Liver (tissue), 9 donors: ENCODE measurements around the gene TSHZ3. TPM values are rescaled to one million over a fixed set of nuclear protein-coding genes. Genes with fewer than 3 reads are reported as not detected.

ENCODE experiments used
- DNase-seq: peaks from one replicate; pipeline ENCODE4 v3.0.0-alpha.2; 2017; ENCODE audit warnings: low spot score
- H3K27ac ChIP-seq, 2 donors: one replicate each; pipeline ENCODE4 v1.7.0; 2013; ENCODE audit warnings: inconsistent platforms in 2 of 2, low read length in 2 of 2, control low read depth in 1 of 2, low read depth in 1 of 2, mild to moderate bottlenecking in 1 of 2
- H3K27me3 ChIP-seq, 4 donors: one replicate each; pipeline versions ENCODE4 v1.6.1 to v1.7.0; 2013; ENCODE audit warnings: low read length in 3 of 4, inconsistent platforms in 1 of 4, mild to moderate bottlenecking in 1 of 4, moderate library complexity in 1 of 4; ENCODE audit not compliant: control insufficient read depth in 4 of 4, insufficient read depth in 4 of 4
- H3K36me3 ChIP-seq, 4 donors: one replicate each; pipeline versions ENCODE4 v1.6.1 to v1.7.0; 2013; ENCODE audit warnings: low read length in 3 of 4, mild to moderate bottlenecking in 3 of 4, low read depth in 1 of 4, moderate library complexity in 1 of 4; ENCODE audit not compliant: control insufficient read depth in 4 of 4, insufficient read depth in 3 of 4
- H3K4me1 ChIP-seq, 4 donors: one replicate each; pipeline versions ENCODE4 v1.6.1 to v1.7.0; 2013; ENCODE audit warnings: low read length in 3 of 4, mild to moderate bottlenecking in 3 of 4, moderate library complexity in 1 of 4; ENCODE audit not compliant: control insufficient read depth in 4 of 4, insufficient read depth in 4 of 4
- H3K4me3 ChIP-seq, 3 donors: one replicate each; pipeline versions ENCODE4 v1.6.1 to v1.7.0; 2013; ENCODE audit warnings: low read length in 3 of 3, control low read depth in 1 of 3, low read depth in 1 of 3, mild to moderate bottlenecking in 1 of 3
- H3K9ac ChIP-seq, 2 donors: one replicate each; pipeline ENCODE4 v1.7.0; 2013; ENCODE audit warnings: low read length in 2 of 2, mild to moderate bottlenecking in 2 of 2, moderate library complexity in 2 of 2, control low read depth in 1 of 2, low read depth in 1 of 2
- H3K9me3 ChIP-seq, 4 donors: one replicate each; pipeline versions ENCODE4 v1.6.1 to v1.7.0; 2013; ENCODE audit warnings: low read length in 3 of 4; ENCODE audit not compliant: control insufficient read depth in 4 of 4
- ATF3 ChIP-seq: IDR thresholded peaks from 2 replicates; pipeline ENCODE4 v1.6.1; 2016; ENCODE audit warnings: antibody characterized with exemption
- EGR1 ChIP-seq, 2 donors: IDR thresholded peaks; 2 replicates each; pipeline ENCODE4 v1.6.1; 2016 to 2018; ENCODE audit warnings: antibody characterized with exemption in 2 of 2, low read depth in 2 of 2
- FOXA1 ChIP-seq: IDR thresholded peaks from 2 replicates; pipeline ENCODE4 v1.6.1; 2016; ENCODE audit warnings: antibody characterized with exemption
- FOXA2 ChIP-seq: IDR thresholded peaks from 2 replicates; pipeline ENCODE4 v1.6.1; 2016; ENCODE audit warnings: antibody characterized with exemption
- HNF4A ChIP-seq, 2 donors: conservative IDR thresholded peaks; 2 replicates each; pipeline ENCODE4 v1.6.1; 2016; ENCODE audit warnings: antibody characterized with exemption in 2 of 2, mild to moderate bottlenecking in 2 of 2
- HNF4G ChIP-seq: IDR thresholded peaks from 2 replicates; pipeline ENCODE4 v1.6.1; 2016; ENCODE audit warnings: antibody characterized with exemption
- JUND ChIP-seq, 2 donors: IDR thresholded peaks; 2 replicates each; pipeline ENCODE4 v1.6.1; 2016; ENCODE audit warnings: antibody characterized with exemption in 2 of 2
- NR2F2 ChIP-seq: IDR thresholded peaks from 2 replicates; pipeline ENCODE4 v1.6.1; 2016; ENCODE audit warnings: antibody characterized with exemption
- REST ChIP-seq: IDR thresholded peaks from 2 replicates; pipeline ENCODE4 v1.6.1; 2016; ENCODE audit warnings: antibody characterized with exemption, mild to moderate bottlenecking
- ZBTB33 ChIP-seq: IDR thresholded peaks from 2 replicates; pipeline ENCODE4 v1.6.1; 2016; ENCODE audit warnings: antibody characterized with exemption
- WGBS: extraction: QIAGEN DNeasy Blood & Tissue Kit; methylation state at CpG from one replicate; pipeline ENCODE4 v1.1.7; 2013; 5-methylcytosine and 5-hydroxymethylcytosine counted together
- polyA plus RNA-seq, 2 donors: library from polyadenylated mRNA; stranded (reverse) in 1 of 2; unstranded in 1 of 2; fragments of 200-250 nt in 1 of 2; fragments of >200 nt in 1 of 2; fragmentation: Nextera tagmentation in 1 of 2; extraction: Ambion mirVana in 1 of 2; gene quantifications; one replicate each; pipeline versions ENCODE4 v1.2.1 to v1.2.3, GENCODE V29; 2013 to 2015
- total RNA-seq, 2 donors: library from RNA; depleted of rRNA; stranded (reverse); fragments of >200 nt; gene quantifications; one replicate each; pipeline ENCODE4 v1.2.3, GENCODE V29; 2014
- donor health status: healthy.
- donor health status: healthy.
- donor health status: healthy.
- donor health status: healthy.
- donor health status: healthy.

The TSHZ3 gene
- total and polyA plus RNA-seq, 4 donors, result 0.42 to 3.3 (median 0.68) TPM

- Histone ChIP-seq H3K9me3 (no peaks in the 10 kb centered on the region), H3K4me1 (no peaks in the 10 kb centered on the region), H3K9ac (no peak overlapping the region), H3K27me3 (no peaks in the 10 kb centered on the region), H3K4me3 (no peak overlapping the region), H3K27ac (no peak overlapping the region), H3K36me3 (no peaks in the 10 kb centered on the region)
- no peak for DNase-seq
- no peak for TF ChIP-seq EGR1 (IDR thresholded peaks at IDR 0.05; ENCODE audit: low read depth in 2 of 2)
- TF ChIP-seq HNF4G, result no peak
- no peak for TF ChIP-seq FOXA2
- TF ChIP-seq REST, result no peak
- TF ChIP-seq HNF4A (conservative IDR thresholded peaks at IDR 0.05), result no peak
- no peak for TF ChIP-seq ZBTB33
- no peak for TF ChIP-seq FOXA1
- no peak for TF ChIP-seq NR2F2
- TF ChIP-seq JUND (IDR thresholded peaks at IDR 0.05), result no peak
- WGBS, result 92% methylated on average over 5 of the region's 5 CpGs
These were observed 40.6 kb upstream of the TSHZ3 start for GRCh38 chr19:31389874-31390273.

GRCh38 chr19:31387717-31388301, 38.6 kb upstream of the TSHZ3 start:
- WGBS, result 88% methylated on average over 16 of the region's 16 CpGs
- no peak for DNase-seq
- no peaks in the 10 kb centered on the region for H3K9me3 ChIP-seq

More at GRCh38 chr19:31387717-31388301, 38.6 kb upstream of the TSHZ3 start:
- Histone ChIP-seq H3K36me3 (no peaks in the 10 kb centered on the region), H3K4me3 (no peak overlapping the region), H3K9ac (no peak overlapping the region), H3K27ac (no peak overlapping the region), H3K27me3 (peaks cover 0 to 7% (median 0%) of the 10 kb centered on the region in 4 donors), H3K4me1 (no peaks in the 10 kb centered on the region)
- TF ChIP-seq NR2F2 (peak; percentile 42), REST (no peak), ATF3 (no peak), FOXA2 (no peak)
